Islet precursor cell (in vitro differentiated cells): ENCODE results near the gene OMA1.
"Not testable (repeated sequence)": the region's sequence is repeated elsewhere in the genome, so short reads cannot be mapped to it uniquely, and the experiment has no call there.

ENCODE experiments used
- DNase-seq: peaks from one replicate; pipeline ENCODE4 v3.0.0-alpha.2; 2018

Gene OMA1

GRCh38 chr1:58524353-58524945 is 22.1 kb downstream of the OMA1 start:
- no peak for DNase-seq

- DNase-seq, result peak; percentile 52
Measured at GRCh38 chr1:58515794-58516401, 30.6 kb downstream of the OMA1 start.

GRCh38 chr1:58513956-58514355 is 32.6 kb downstream of the OMA1 start:
- DNase-seq, result no peak

GRCh38 chr1:58508629-58509028 is 37.9 kb downstream of the OMA1 start:
- peak; percentile 65 for DNase-seq

- DNase-seq, result no peak
Measured at GRCh38 chr1:58505286-58505685, 41.2 kb downstream of the OMA1 start.

- no peak for DNase-seq
Measured at GRCh38 chr1:58502519-58502918, 44.0 kb downstream of the OMA1 start.

GRCh38 chr1:58500043-58500442 is 46.5 kb downstream of the OMA1 start:
- no peak for DNase-seq

GRCh38 chr1:58497499-58497898 is 49.0 kb downstream of the OMA1 start:
- no peak for DNase-seq

- DNase-seq, result no peak
Measured at GRCh38 chr1:58496042-58496441, 50.5 kb downstream of the OMA1 start.

- not testable (repeated sequence) for DNase-seq
Measured at GRCh38 chr1:58488914-58489313, 57.6 kb downstream of the OMA1 start.

GRCh38 chr1:58487002-58487401 is 59.5 kb downstream of the OMA1 start:
- no peak for DNase-seq

- no peak for DNase-seq
Measured at GRCh38 chr1:58481962-58482361, 64.6 kb downstream of the OMA1 start.

- DNase-seq, result no peak
Measured at GRCh38 chr1:58480191-58480590, 66.3 kb downstream of the OMA1 start.

- no peak for DNase-seq
Measured at GRCh38 chr1:58477390-58477789, 69.1 kb downstream of the OMA1 start.

- DNase-seq, result no peak
Measured at GRCh38 chr1:58476179-58476578, 70.3 kb downstream of the OMA1 start.

GRCh38 chr1:58469476-58469875 is 77.0 kb downstream of the OMA1 start:
- DNase-seq, result no peak

GRCh38 chr1:58469016-58469415 is 77.5 kb downstream of the OMA1 start:
- DNase-seq, result no peak

- DNase-seq, result no peak
Measured at GRCh38 chr1:58468612-58469011, 77.9 kb downstream of the OMA1 start.

- DNase-seq, result no peak
Measured at GRCh38 chr1:58466630-58467241, 79.8 kb downstream of the OMA1 start.

- no peak for DNase-seq
Measured at GRCh38 chr1:58465825-58466629, 80.5 kb downstream of the OMA1 start.

- DNase-seq, result no peak
Measured at GRCh38 chr1:58465176-58465575, 81.3 kb downstream of the OMA1 start.

- DNase-seq, result no peak
Measured at GRCh38 chr1:58460469-58460868, 86.1 kb downstream of the OMA1 start.

- no peak for DNase-seq
Measured at GRCh38 chr1:58459911-58460310, 86.6 kb downstream of the OMA1 start.
